Measurements from ENCODE around the gene TBC1D22A.

TBC1D22A gene

GRCh38 chr22:46934746-46935491 is 172.5 kb downstream of the TBC1D22A start:
- DNase-seq (ENCODE audit: low read depth in 2 of 2), result no peak

DNA sequence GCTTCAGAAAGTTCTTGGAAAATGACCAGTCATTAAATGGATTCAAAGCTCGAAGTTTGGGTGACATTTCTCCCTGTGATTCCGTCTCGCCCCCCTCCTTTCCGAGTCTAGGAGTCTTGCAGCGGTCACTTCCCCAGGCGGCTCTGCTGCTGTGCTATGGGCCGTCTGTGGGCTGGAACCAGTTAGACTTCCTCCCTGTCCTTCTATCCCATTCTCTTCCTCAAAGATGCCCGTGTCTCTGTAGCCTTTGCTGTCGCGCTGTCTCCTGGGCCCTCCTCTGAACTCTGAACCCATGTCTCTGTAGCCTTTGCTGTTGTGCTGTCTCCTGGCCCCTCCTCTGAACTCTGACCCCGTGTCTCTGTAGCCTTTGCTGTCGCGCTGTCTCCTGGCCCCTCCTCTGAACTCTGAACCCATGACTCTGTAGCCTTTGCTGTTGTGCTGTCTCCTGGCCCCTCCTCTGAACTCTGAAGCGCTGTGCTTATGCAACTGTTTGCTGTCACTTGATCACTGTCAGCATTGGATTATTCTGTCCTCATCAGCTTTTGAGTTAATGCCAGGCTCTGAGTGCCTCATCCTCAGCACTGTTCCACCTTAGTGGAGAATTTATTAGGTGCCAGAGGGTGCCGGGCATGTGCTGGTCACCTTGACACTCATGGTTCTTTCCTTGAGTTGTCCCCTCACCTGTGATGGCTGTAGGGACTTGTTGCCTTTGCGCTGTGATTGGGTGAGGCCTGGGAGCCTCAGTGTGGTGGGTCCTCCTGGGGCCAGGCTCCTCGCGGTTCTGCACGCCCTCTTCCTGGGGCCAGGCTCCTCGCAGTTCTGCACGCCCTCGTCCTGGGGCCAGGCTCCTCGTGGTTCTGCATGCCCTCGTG is 173.3 kb downstream of the TBC1D22A start:
- no peak for DNase-seq (ENCODE audit: low read depth in 2 of 2)

DNA sequence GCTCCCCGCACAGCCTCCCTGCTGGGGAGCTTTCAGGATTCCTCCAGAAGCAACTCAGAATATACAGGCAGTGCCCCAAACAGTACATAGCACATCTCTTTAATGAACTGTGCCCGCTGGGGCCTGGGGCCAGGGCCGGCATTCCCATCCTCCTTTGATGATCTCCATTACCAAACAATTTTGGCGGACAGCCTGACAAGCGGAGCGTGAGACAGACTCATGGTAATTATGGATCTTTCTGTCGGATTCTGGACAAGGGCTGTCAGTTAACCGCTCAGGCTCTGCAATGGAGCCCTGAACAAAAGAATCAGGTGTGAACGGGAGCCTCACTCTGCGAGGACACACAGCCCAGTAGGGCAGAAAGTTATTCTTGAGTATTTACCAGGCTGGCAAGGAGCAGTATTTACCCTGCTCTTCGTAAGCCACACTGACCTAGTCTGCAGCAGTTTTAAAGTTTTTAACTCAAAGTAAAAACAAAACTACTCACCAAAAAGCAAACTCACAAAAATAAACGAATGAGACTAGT is 174.0 kb downstream of the TBC1D22A start:
- DNase-seq (ENCODE audit: low read depth in 2 of 2), result no peak

DNA sequence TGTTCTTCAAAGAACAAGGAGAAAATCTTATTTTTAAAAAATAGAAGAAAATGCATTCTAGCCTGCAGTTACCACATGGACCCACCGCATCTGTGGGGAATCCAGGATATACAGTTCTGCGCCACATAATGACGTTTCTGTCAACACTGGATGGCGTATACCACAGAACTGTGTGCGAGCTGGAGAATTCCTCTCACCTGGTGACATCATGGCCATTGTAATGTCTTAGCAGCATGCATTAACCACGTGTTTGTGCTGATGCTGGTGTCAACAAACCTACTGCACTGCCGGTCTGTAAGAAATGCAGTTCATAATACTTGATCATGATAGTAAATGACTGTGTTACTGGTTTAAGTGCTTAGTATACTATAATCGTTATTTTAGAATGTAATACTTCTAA is 174.7 kb downstream of the TBC1D22A start:
- DNase-seq (ENCODE audit: low read depth in 2 of 2), result no peak

DNA sequence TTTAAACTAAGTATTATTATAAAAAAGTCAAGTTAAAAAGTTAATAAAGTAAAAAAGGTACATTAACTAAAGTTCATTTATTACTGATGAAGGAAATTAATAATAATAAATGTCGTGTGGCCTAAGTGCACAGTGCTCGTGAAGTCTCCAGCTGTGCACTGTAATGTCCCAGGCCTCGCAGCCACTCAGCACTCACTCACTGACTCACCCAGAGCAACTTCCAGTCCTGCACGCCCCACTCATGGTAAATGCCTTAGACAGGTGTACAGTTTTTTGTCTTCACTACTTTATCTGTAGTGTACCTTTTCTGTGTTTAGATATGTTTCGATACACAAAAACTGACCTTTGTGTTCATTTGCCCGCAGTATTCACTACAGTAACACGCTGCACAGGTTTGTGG is 175.5 kb downstream of the TBC1D22A start:
- no peak for DNase-seq (ENCODE audit: low read depth in 2 of 2)

- DNase-seq (ENCODE audit: low read depth in 2 of 2), result no peak
Observed at GRCh38 chr22:46941968-46942798, 179.7 kb downstream of the TBC1D22A start.

- DNase-seq (ENCODE audit: low read depth in 2 of 2), result no peak
Observed at GRCh38 chr22:46942799-46943785, 180.6 kb downstream of the TBC1D22A start.

DNA sequence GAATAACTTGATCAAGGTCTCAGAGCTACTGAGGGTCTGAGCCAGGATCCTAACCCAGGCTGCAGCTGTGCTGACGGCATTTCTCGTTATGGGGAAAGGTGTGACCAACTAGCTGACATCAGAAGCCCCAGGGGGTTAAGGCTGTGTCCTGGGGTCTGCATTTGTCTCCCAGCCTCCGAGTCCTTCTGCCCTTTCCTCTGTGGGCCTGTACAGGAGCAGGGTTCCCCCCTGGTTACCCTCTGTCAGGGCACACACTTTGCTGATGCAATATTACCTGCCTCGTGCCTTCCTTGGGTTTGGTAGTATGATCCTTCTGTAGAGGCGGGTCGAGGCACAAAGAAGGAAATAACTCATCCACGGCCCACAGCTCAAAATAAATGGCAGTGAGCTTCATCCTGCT is 183.0 kb downstream of the TBC1D22A start:
- no peak for DNase-seq (ENCODE audit: low read depth in 2 of 2)

- DNase-seq (ENCODE audit: low read depth in 2 of 2), result no peak
Observed at GRCh38 chr22:46946383-46946962, 184.0 kb downstream of the TBC1D22A start.

DNA sequence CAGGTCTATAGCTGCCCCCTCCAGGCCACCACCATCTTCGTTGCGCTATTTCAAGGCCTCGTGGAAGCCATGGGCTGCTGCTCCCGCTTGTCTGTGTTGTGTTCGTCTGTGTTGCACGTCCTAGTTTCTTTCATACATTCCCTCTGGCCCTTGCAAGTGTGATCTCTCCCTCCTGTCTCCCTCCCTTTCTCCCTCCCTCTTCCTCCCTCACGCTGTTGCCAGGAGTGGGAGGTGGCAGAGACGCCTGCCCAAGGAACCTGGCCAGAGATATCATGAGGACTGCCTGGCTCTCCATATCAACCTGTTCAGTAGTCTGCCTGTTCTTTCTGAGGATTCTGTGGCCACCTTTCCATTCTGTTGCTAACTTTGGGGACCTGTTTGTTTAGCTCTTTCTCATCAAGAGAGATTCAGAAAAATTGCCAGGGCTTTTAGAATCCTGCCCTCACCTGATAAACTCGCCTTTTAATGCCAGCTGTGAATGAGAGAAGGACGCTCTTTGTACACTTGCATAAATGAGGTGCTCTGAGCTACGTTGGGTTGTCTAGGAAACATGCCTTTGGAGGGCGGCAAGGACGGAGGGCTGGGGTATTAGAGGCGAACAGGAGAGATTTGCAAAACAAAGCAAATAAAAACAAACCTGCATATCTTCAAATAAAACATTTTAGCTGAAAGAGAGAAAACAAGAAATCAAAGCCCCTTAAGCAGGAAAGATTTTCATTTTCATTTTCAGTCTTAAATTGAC is 185.2 kb downstream of the TBC1D22A start:
- DNase-seq (ENCODE audit: low read depth in 2 of 2), result no peak

GRCh38 chr22:46948411-46949144 is 186.1 kb downstream of the TBC1D22A start:
- no peak for DNase-seq (ENCODE audit: low read depth in 2 of 2)

GRCh38 chr22:46951350-46951749 is 188.9 kb downstream of the TBC1D22A start:
- DNase-seq (ENCODE audit: low read depth in 2 of 2), result no peak

- DNase-seq (ENCODE audit: low read depth in 2 of 2), result no peak
Observed at GRCh38 chr22:46951973-46952372, 189.5 kb downstream of the TBC1D22A start.

- DNase-seq (ENCODE audit: low read depth in 2 of 2), result no peak
Observed at GRCh38 chr22:46953968-46954765, 191.7 kb downstream of the TBC1D22A start.

DNA sequence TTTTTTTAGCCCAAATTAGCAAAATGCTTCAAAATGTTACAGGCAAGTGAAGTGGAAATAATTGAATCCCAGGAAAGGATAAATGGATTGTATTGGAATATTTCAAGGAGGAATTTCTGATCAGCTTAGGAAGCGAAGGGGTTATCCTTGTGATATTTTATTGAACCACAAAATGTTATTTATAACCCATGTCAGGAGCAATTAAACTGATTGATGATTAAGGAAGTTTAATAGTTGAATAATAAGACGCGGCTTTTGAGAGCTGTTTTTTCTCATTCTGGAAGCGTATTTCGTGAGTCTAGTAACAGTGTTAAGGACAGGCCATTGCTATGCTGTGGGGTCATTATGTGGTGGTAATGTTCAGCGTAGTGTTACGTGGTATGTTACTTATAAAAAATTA is 192.3 kb downstream of the TBC1D22A start:
- no peak for DNase-seq (ENCODE audit: low read depth in 2 of 2)

DNA sequence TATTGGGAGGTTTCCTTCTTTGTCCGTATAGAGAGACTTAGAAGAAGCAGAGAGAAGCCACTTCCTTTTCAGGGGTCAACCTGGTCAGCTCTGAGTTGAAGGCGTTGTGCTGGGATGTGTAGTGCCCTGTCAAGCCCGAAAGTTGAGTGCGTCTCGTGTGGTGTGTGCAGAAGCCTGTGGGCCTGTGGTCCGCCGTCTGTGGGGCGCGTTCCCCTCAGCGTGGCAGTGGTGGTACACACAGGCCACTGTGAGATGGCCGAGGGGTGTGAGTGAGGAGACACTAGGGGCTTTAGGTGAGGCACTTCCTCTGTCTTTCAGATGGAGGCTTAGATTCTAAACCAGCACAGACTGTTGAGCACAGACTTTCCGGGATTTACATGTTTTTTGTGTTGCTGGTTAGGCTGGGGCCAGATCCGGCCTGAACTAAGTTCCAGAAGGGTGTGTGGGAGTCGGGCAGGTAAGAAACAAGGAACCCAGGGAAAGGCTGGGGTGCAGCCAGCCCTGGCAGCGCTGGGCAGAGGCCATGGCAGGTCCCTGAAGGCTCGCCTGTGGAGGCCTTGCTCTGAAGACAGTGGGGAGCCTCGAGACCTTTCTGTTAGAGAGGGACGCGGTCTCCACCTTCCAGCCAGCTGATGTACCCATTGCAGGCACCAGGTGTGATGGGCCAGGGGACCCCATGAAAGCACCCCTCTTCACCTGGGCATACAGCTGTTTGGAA is 194.2 kb downstream of the TBC1D22A start:
- DNase-seq (ENCODE audit: low read depth in 2 of 2), result no peak

GRCh38 chr22:46957521-46957920 is 195.1 kb downstream of the TBC1D22A start:
- no peak for DNase-seq (ENCODE audit: low read depth in 2 of 2)

Data from stimulated activated CD4-positive, alpha-beta T cell treated with anti-CD3 and anti-CD28 coated beads, Interleukin-12 subunit alpha, Interleukin-12 subunit beta, amount 100 ng/mL, for 24 hours (primary cell).